Embryonic facial prominence (tissue), 1 donor: Measurements from ENCODE around the gene FYB2.
A peak's percentile ranks its signal among the peaks of the same experiment; 100 is the strongest.

ENCODE experiments used
- DNase-seq: peaks from one replicate; pipeline ENCODE4 v3.0.0-alpha.2; 2016; ENCODE audit errors: extremely low spot score

The FYB2 gene, protein sequence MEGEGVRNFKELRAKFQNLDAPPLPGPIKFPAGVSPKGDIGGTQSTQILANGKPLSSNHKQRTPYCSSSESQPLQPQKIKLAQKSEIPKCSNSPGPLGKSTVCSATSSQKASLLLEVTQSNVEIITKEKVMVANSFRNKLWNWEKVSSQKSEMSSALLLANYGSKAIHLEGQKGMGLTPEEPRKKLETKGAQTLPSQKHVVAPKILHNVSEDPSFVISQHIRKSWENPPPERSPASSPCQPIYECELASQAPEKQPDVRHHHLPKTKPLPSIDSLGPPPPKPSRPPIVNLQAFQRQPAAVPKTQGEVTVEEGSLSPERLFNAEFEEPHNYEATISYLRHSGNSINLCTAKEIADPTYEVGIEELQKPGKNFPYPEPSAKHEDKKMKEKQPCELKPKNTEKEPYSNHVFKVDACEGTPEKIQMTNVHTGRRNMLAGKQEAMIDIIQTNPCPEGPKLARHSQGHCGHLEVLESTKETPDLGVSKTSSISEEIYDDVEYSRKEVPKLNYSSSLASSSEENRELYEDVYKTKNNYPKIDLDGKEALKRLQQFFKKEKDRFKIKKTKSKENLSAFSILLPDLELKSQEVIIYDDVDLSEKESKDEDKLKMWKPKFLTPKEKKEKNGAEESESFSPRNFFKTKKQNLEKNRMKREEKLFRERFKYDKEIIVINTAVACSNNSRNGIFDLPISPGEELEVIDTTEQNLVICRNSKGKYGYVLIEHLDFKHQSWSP

DNA sequence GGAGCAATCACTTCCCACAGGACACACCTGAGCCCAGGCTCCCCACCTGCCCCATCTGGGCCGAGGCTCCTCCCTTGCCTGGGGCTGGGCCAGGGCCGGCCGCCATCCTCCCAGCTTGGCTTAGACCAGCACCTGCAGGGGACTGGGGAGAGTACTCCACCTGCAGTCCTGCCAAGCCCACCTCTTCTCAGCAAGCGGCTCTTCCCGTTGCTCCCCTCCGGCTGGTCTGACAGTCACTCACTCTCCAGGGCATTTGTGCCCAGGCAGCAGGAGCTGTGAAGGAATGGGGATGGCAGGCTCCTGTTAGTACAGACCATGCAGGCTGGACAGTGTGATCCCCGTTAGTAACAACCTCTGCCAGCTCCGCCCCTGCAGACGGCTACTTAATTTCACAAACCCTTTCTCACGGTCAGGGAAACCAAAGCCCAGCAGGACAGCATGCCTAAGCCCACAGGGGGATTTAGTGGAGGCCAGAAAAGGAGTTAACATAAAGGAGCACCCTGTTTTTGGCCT is at the start of gene FYB2:
FYB2 (minus strand) TSS at position 18 of the 513 bp plus-strand sequence. CDS start 114 bp downstream, outside the sequence.
- no peak for DNase-seq

GRCh38 chr1:56868761-56869160 is 49.6 kb upstream of the FYB2 start:
- peak; percentile 15 for DNase-seq

DNA sequence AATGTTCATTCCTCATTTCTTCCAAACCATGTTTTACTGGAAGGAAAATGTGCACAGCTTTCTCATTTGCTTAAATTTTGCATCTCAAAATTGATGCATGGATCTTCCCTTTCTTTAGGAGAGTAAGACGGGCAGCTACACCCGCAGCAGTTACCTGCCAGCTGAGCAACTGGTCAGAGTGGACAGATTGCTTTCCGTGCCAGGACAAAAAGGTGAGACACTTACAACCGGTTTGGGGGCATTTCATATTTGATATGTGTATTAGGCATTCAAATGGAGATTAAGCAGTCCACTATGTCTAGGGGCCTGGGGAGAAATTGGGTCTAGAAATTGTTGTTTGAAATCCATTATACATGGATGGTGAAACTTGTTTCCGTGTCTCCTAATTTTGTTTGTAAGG is 48.3 kb upstream of the FYB2 start:
- DNase-seq: no peak

DNA sequence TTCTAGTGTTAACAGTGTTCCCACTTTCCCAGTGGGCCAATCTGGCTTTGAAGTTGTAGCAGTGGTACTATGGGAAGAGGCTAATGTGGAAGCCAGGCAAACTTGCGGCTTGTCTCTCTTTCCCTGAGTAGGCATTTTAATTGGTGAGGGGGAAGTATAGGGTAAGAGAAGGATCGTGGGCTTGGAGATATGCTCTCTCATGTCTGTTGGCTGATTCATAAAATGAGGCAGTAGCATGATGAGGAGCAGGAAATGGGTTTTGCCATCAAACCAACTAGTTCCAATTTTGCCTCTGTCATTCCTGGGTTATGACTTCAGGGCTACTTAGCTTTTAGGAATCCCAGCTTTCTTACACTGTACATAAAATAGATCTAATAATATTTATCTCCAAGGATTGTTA is 47.5 kb upstream of the FYB2 start:
- no peak for DNase-seq

DNA sequence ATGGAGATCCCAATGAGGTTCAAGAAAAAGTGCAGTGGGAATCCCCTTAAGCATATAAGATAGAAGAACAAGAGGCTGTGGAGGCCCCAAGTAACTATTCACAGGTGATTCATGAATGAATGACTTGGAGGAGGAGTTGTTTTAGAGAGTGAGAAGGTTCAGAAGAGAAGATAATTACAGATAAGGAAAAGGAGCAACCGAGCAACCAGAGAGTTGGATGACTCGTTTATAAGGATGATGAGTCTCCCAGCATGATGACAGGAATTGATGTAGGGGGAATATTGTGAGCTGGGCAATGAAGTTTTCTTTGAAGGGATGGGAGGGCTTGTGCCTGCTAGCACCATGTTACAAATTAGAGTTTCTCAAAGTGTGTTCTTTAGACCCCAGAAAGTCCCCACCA is 45.2 kb upstream of the FYB2 start:
- DNase-seq: no peak

DNA sequence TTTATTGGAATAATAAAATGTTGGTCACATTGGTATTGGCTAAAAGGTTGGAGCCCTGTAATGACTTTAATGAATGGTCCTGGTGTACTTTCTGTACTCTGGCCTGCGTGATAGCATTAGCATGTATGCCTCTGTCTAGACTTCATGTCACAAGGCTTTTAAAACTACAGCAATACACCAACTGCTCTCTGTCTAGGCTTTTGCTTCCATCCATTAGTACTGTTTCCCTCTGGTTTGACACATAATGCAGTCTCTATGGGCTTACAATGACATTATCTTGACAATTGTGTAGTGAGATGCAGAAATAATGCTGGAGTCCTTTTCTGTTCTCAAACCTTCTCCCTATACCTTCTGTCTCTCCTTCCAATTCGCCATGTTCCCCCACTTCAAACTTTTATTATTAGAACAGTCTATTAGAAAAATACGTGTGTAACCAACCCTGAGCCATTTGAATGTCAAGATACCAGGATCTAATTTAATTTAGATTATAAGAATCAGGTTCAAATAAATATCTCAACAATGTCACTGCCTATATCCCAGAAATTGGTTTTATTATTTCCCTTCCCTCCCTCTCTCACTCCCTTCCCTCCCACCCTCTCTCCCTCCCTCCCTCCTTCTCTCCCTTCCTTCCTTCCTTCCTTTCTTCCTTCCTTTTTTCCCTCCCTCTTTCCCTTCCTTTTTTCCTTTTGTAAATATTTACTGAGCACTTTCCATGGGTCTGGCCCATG is 44.2 kb upstream of the FYB2 start:
- DNase-seq: no peak

GRCh38 chr1:56859287-56859686 is 40.1 kb upstream of the FYB2 start:
- DNase-seq: no peak

GRCh38 chr1:56856186-56856585 is 37.0 kb upstream of the FYB2 start:
- no peak for DNase-seq

DNA sequence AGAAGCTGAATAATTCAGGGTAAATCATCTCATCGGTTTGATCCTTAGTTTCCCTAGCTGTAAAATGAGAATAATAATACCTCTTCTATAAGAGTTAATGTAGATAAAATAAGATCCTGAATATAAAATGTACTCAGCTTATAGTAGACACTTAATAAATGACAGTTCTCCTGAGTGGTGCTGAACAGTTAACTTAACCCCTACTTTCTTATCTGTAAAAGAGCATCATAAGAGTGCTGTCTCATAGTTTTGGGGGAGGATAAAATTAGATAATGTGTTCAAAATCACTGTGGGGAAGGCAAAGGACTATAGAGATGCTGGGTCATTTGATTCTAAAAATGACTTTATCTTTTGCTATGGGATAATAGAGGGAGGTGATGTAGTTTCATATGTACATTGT is 36.0 kb upstream of the FYB2 start:
- no peak for DNase-seq

DNA sequence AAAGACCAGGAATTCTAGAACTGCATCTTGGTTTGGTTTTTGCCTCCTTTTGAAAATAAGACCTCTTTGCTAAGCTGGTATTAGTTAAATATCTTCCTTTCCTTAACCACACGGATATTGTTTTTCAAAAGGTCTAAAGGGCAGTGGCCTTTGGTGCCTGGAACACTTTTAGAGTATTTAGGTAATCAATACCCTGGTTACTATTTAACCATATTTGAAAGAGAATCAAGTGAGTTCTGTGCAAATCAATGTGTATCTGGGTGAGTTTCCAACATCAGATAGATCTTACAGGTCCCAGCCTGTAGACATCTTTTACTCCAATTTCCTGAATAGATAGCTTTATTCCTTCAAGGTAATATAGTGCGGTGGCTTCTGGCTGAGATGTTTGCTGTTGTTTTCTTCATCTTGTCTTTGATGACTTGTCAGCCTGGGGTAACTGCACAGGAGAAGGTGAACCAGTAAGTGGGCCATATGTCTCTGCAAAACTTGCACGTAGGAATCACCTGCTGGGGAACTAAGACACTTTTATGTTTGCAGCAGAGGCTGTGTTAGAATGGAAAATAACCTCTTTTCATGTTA is 35.4 kb upstream of the FYB2 start, which contains the start of gene C8A:
C8A (plus strand) TSS at position 277 of the 579 bp plus-strand sequence; CDS start at position 382, 105 bp downstream.
- DNase-seq: no peak

DNA sequence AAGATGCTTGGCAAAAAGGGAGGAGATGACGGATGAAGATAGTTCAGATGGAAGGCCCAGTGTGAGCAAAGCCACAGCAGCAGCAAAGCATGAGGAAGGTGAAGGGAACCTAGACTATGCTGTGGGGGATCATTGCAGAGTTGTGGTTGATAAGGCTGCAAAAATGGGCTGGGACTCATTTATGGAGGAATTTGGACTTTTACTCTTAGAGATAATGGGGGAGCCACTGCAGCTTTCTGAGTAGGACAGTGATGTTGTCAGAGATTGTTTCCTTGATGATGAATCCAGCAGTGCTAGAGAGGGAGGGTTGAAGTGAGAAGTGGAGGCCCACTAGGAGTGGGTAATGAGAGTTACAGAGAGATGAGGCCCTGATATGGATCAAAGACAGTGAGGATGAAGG is 33.3 kb upstream of the FYB2 start:
- DNase-seq: no peak

DNA sequence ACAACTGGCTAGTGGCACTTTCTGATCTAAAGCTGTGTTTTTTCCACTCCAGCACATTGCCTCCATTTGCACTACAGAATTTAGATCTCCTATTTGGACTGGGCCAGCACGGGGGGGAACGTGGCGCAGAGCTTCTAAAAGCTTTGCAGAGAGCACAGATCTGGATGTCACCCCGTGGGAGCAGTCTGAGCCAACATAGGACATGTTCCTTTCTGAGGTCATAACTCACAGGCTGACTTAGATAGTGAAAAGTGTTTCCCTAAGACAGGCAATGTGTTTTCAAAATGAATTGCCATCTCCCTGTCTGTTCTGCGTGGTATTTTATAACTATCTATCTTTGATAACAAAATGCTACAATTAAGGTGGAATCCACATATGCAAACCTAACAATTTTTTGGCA is 31.7 kb upstream of the FYB2 start:
- DNase-seq: no peak

DNA sequence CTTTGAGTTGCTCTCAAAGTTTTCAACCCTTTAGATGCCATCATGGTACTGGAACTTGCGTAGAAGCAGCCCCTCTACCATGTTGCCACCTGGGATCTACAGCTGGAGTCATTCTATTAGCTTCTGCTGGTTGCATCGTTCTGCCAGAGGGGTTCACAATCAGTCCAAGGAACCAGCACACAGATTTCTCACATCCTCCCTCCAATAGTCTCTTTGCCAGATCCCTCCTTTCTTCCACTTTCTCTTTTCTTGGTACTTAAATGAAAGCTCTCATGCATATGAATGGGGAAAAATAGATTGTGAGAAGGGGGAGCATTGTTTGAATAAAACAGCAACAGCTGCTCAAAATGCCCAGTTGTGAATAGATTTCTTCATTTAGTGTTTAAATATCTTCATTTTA is 31.2 kb upstream of the FYB2 start:
- DNase-seq: no peak

GRCh38 chr1:56849750-56850149 is 30.5 kb upstream of the FYB2 start:
- no peak for DNase-seq

DNA sequence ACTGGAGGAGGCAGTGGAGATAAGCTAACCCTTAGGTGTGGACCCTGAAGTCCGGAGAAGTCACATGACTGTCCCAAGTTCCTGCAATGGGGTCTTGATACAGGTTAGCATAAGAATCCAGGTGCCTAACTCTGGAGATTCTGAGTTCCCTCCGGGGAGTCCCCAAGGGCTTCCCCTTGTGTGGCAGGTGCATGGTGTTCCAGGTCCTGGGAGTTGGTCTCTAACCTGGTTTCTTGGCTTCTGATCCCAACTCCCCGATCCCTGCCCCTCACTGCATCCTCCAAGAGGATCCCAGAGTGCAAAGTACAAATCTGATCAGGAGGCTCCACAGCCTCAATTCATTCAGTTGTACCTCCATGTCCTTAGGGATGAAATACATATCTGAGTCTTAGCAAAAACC is 26.1 kb upstream of the FYB2 start:
- DNase-seq: no peak

DNA sequence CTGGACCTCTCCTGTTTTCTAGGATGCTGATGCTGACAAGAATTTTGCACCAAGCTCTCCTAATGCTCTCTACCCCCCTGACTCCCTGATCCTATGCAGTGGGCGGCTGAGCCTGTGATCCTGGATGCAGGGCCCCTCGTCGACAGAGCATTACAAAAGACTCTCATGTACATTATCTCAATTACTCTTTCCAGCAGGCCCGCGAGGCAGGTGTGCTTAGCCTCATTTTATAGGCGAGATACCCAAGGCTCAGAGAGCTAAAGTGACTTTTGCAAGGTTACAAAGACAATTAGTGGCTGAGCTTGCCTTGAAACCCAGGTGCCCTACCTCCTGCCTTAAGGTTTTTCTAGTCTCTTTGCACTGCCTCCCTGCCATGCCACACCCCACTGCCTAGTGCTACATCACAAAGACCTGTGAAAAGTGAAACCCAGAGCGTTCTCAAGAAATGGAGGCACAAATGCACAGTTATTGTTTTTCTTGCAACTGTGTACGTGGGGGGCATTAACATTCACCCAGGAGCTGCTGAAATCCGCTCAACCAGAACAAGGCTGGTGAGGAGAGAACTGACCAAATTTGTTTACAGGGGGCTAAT is 25.4 kb upstream of the FYB2 start:
- no peak for DNase-seq

- DNase-seq: no peak
Measured at GRCh38 chr1:56843544-56843943, 24.3 kb upstream of the FYB2 start.

GRCh38 chr1:56838759-56839158 is 19.6 kb upstream of the FYB2 start:
- no peak for DNase-seq

DNA sequence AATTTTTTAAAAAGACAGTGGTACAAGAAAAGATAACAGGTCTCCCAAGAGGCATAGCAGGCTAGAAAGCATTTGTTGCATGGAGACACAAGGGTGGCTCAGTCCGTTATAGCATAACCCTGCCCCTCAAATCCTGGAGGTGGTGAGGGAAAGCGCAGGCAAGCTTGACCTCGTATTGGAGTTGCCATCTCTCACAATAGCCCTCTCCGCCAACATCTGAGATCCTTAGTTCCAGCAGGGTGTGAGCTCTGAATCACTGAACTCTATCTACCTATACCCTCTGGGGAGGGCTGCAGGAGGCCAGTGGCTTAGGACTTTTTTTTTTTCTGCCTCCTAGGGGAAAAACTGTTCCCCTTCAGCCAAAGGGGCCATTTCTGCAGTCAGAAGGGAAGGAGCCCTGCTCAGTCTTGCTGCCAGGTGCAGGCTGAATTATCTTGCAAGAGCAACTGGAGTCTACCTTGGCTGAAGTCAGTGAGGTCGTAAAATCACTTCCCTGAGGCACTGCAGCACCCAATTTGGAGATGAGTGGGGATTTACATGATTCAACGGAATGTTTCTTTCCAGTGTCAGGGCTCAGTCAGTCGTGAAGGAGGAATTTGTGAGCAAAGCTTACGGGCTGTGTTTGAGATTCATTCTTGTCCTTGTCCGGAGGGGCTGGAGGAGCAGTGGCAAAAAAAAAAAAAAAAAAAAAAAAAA is 18.2 kb upstream of the FYB2 start:
- DNase-seq: no peak

GRCh38 chr1:56836359-56836758 is 17.2 kb upstream of the FYB2 start:
- DNase-seq: no peak

- no peak for DNase-seq
Measured at GRCh38 chr1:56835657-56836056, 16.5 kb upstream of the FYB2 start.
